Panc1 (cell line): ENCODE results near the gene HSD17B3. TPM values are rescaled to one million over a fixed set of nuclear protein-coding genes. Genes with fewer than 3 reads are reported as not detected.

ENCODE experiments used
- ATAC-seq: fragments of 200-7000 bp; cut with Tn5 transposase; 2 replicates; pipeline ENCODE4 v1.9.1; 2020; ENCODE audit warnings: mild to moderate bottlenecking, moderate library complexity
- BruUV-seq: library from RNA; stranded (reverse); fragments of 400-500 nt; replicated peaks from 2 replicates; lab custom pipeline; 2021; lab: Mats Ljungman, UMichigan
- CTCF ChIA-PET: fragments of 300-600 bp; sonication (Branson Sonifier 250); formaldehyde crosslinking; loops from one replicate; lab custom pipeline; 2022; ENCODE audit warnings: antibody characterized with exemption; lab: Charles Lee
- POLR2A ChIA-PET: fragments of 300-600 bp; sonication (Branson Sonifier 250); formaldehyde crosslinking; loops from one replicate; lab custom pipeline; 2022; ENCODE audit warnings: antibody characterized with exemption; lab: Charles Lee
- DNase-seq: peaks from one replicate; pipeline ENCODE4 v3.0.0-alpha.2; 2010; ENCODE audit warnings: low read depth, low spot score
- H3K27ac ChIP-seq: 2 replicates; pipeline ENCODE4 v1.5.1; 2011; ENCODE audit warnings: mild to moderate bottlenecking, low read length, inconsistent platforms
- H3K27me3 ChIP-seq: fragments of 200-500 bp; sonication (Bioruptor generic); 2 replicates; pipeline ENCODE4 v1.6.0; 2014; ENCODE audit warnings: low read length, inconsistent platforms; ENCODE audit not compliant: control insufficient read depth, insufficient read depth
- H3K36me3 ChIP-seq: fragments of 200-500 bp; sonication (Bioruptor generic); 2 replicates; pipeline ENCODE4 v1.5.1; 2014; ENCODE audit warnings: inconsistent platforms, mild to moderate bottlenecking, low read length, moderate library complexity; ENCODE audit not compliant: control insufficient read depth, insufficient read depth
- H3K4me1 ChIP-seq: 2 replicates; pipeline ENCODE4 v1.5.1; 2011; ENCODE audit warnings: inconsistent platforms, mild to moderate bottlenecking, low read length, moderate library complexity; ENCODE audit not compliant: control insufficient read depth, insufficient read depth
- H3K4me3 ChIP-seq, 2 experiments: 2 replicates each; pipeline ENCODE4 v1.5.1; 2011 to 2012; ENCODE audit warnings: low read depth in 2 of 2, low read length in 2 of 2, mild to moderate bottlenecking in 2 of 2, inconsistent platforms in 1 of 2, moderate library complexity in 1 of 2
- H3K9me3 ChIP-seq: fragments of 200-500 bp; sonication (Bioruptor generic); 2 replicates; pipeline ENCODE4 v1.5.1; 2014; ENCODE audit warnings: low read depth, mild to moderate bottlenecking, inconsistent platforms, low read length, moderate library complexity; ENCODE audit not compliant: control insufficient read depth, insufficient read depth
- POLR2AphosphoS5 ChIP-seq: IDR thresholded peaks from 2 replicates; pipeline ENCODE4 v1.6.1; 2012; ENCODE audit warnings: mild to moderate bottlenecking, low read depth, low read length, moderate library complexity
- SIN3A ChIP-seq: IDR thresholded peaks from 2 replicates; pipeline ENCODE4 v1.6.1; 2012; ENCODE audit warnings: low read depth, mild to moderate bottlenecking, low read length, moderate library complexity, borderline replicate concordance; ENCODE audit not compliant: insufficient read depth
- TCF7L2 ChIP-seq: IDR thresholded peaks from 2 replicates; pipeline ENCODE4 v1.6.1; 2011; ENCODE audit warnings: mild to moderate bottlenecking, low read depth, low read length, inconsistent platforms
- in situ Hi-C: cut with HindIII; loops from 2 replicates; pipeline ENCODE4 v1.10.0; 2016; ENCODE audit warnings: low sequenced_read_pairs, low pct_unique_long_range_greater_than_20kb
- intact Hi-C: fragments of 100-400 bp; cut with micrococcal nuclease; formaldehyde crosslinking; loops from one replicate; pipeline ENCODE4 v1.10.0; 2022; ENCODE audit not compliant: unreplicated experiment
- total RNA-seq: library from RNA; stranded (reverse); gene quantifications from one replicate; pipeline ENCODE4 v1.2.1, GENCODE V29; 2021; ENCODE audit not compliant: unreplicated experiment
- TF ChIP-seq, protein P1 (sequence below): fragments of 450-650 bp; IDR thresholded peaks from 2 replicates; pipeline ENCODE4 v1.5.1; 2017; ENCODE audit warnings: mild to moderate bottlenecking
- TF ChIP-seq, protein P2 (sequence below), 2 experiments: IDR thresholded peaks; 2 replicates each; pipeline ENCODE4 v1.6.1; 2011 to 2012; ENCODE audit warnings: low read depth in 2 of 2, control low read depth in 1 of 2, low read length in 1 of 2, mild to moderate bottlenecking in 1 of 2, moderate library complexity in 1 of 2; ENCODE audit not compliant: insufficient read depth in 1 of 2

Gene HSD17B3
- total RNA-seq, 1 experiment from 2014 or later: 0.39 TPM

DNA sequence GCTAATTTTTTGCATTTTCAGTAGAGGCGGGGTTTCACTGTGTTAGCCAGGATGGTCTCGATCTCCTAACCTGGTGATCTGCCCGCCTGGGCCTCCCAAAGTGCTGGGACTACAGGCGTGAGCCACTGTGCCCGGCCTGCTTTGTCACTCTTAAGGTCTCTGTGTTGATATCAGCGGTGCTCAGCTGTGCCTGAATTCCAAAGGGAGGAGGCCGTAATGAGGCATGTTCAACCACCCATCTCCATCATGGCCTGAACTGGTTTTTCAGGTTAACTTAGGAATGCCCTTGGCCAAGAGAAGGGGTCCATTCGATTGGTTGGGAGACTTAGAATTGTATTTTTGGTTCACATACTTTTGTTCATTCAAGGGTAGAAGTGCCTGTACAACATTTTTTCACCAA, 22.0 kb downstream of the HSD17B3 start:
- ChIA-PET POLR2A (no interaction called here), CTCF (interaction anchor here (0.7 kb wide), 1 partner anchor 52 kb away, joined by 3 read pairs; no protein-coding TSS in a partner anchor)
- intact Hi-C loops: no loop called here
- in situ Hi-C loops: no loop called here
- H3K27me3 ChIP-seq: no peaks in the 10 kb centered on the region
- no peak overlapping the region for H3K27ac ChIP-seq
- ATAC-seq (no peak), DNase-seq (no peak)
- BruUV-seq: no TSS peak
- TF ChIP-seq, protein P1, sequence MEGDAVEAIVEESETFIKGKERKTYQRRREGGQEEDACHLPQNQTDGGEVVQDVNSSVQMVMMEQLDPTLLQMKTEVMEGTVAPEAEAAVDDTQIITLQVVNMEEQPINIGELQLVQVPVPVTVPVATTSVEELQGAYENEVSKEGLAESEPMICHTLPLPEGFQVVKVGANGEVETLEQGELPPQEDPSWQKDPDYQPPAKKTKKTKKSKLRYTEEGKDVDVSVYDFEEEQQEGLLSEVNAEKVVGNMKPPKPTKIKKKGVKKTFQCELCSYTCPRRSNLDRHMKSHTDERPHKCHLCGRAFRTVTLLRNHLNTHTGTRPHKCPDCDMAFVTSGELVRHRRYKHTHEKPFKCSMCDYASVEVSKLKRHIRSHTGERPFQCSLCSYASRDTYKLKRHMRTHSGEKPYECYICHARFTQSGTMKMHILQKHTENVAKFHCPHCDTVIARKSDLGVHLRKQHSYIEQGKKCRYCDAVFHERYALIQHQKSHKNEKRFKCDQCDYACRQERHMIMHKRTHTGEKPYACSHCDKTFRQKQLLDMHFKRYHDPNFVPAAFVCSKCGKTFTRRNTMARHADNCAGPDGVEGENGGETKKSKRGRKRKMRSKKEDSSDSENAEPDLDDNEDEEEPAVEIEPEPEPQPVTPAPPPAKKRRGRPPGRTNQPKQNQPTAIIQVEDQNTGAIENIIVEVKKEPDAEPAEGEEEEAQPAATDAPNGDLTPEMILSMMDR: no peak
- TF ChIP-seq TCF7L2: no peak
- no peak for TF ChIP-seq POLR2AphosphoS5
- H3K4me3 ChIP-seq: no peak overlapping the region
- no peaks in the 10 kb centered on the region for H3K36me3 ChIP-seq
- H3K9me3 ChIP-seq: peaks cover 5% of the 10 kb centered on the region; the same call in 1 of the 2 replicates
- no peaks in the 10 kb centered on the region for H3K4me1 ChIP-seq

DNA sequence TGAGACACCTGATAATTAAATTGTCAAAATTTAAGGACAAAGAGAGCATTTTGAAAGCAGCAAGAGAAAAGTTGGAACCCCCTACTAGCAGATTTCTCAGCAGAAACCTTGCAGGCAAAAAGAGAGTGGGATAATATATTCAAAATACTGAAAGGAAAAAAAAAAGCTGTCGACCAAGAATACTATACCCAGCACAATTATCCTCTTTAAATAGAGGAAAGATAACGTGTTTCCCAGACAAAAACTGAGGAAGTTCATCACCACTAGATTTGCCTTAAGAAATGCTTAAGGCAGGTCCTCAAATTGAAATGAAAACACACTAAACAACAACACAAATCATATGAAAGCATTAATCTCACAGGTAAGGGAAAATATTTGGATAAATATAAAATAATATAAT, 27.0 kb downstream of the HSD17B3 start:
- Histone ChIP-seq H3K4me1 (no peaks in the 10 kb centered on the region), H3K4me3 (no peak overlapping the region), H3K27ac (no peak overlapping the region), H3K9me3 (peaks cover 9% of the 10 kb centered on the region; the same call in 1 of the 2 replicates), H3K36me3 (no peaks in the 10 kb centered on the region), H3K27me3 (no peaks in the 10 kb centered on the region)
- POLR2A ChIA-PET: no interaction called here
- TF ChIP-seq TCF7L2 (no peak), SIN3A (no peak), POLR2AphosphoS5 (no peak)
- TF ChIP-seq, protein P1: no peak
- TF ChIP-seq, protein P2, sequence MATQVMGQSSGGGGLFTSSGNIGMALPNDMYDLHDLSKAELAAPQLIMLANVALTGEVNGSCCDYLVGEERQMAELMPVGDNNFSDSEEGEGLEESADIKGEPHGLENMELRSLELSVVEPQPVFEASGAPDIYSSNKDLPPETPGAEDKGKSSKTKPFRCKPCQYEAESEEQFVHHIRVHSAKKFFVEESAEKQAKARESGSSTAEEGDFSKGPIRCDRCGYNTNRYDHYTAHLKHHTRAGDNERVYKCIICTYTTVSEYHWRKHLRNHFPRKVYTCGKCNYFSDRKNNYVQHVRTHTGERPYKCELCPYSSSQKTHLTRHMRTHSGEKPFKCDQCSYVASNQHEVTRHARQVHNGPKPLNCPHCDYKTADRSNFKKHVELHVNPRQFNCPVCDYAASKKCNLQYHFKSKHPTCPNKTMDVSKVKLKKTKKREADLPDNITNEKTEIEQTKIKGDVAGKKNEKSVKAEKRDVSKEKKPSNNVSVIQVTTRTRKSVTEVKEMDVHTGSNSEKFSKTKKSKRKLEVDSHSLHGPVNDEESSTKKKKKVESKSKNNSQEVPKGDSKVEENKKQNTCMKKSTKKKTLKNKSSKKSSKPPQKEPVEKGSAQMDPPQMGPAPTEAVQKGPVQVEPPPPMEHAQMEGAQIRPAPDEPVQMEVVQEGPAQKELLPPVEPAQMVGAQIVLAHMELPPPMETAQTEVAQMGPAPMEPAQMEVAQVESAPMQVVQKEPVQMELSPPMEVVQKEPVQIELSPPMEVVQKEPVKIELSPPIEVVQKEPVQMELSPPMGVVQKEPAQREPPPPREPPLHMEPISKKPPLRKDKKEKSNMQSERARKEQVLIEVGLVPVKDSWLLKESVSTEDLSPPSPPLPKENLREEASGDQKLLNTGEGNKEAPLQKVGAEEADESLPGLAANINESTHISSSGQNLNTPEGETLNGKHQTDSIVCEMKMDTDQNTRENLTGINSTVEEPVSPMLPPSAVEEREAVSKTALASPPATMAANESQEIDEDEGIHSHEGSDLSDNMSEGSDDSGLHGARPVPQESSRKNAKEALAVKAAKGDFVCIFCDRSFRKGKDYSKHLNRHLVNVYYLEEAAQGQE (IDR thresholded peaks at IDR 0.05; ENCODE audit: insufficient read depth in 1 of 2, low read depth in 2 of 2, low read length in 1 of 2): no peak
- no peak for ATAC-seq
- in situ Hi-C loops: no loop called here
- CTCF ChIA-PET: no interaction called here
- DNase-seq: no peak
- BruUV-seq: no TSS peak
- intact Hi-C loops: no loop called here
